HCT116 (cell line): ENCODE results near the gene SIRPG. TPM values are rescaled to one million over a fixed set of nuclear protein-coding genes. Genes with fewer than 3 reads are reported as not detected.

Experiments
- ATAC-seq: fragments of 200-7000 bp; cut with Tn5 transposase; 2 replicates; pipeline ENCODE4 v1.9.1; 2020; ENCODE audit warnings: mild to moderate bottlenecking, moderate library complexity
- BruUV-seq: library from RNA; stranded (reverse); fragments of 400-500 nt; replicated peaks from 2 replicates; lab custom pipeline; 2021; lab: Mats Ljungman, UMichigan
- CTCF ChIA-PET: fragments of 300-600 bp; sonication (Branson Sonifier 250); formaldehyde crosslinking; loops from one replicate; lab custom pipeline; 2021; ENCODE audit warnings: antibody characterized with exemption; lab: Charles Lee
- POLR2A ChIA-PET: fragments of 300-600, 350-600 bp; sonication (Branson Sonifier 250); formaldehyde crosslinking; loops from one replicate; lab custom pipeline; 2021; ENCODE audit warnings: antibody characterized with exemption; lab: Charles Lee
- RAD21 ChIA-PET, 2 experiments: fragments of 300-600 bp; sonication (Branson Sonifier 250); formaldehyde crosslinking; loops; one replicate each; lab custom pipeline; 2023; ENCODE audit warnings: low total read pairs in 2 of 2; ENCODE audit not compliant: uncharacterized antibody in 2 of 2, unreplicated experiment in 2 of 2, low non-redundant PET in 1 of 2; lab: Charles Lee
- DNase-seq: peaks from one replicate; pipeline ENCODE4 v3.0.0-alpha.2; 2010; ENCODE audit warnings: low read depth, low spot score
- H2AFZ ChIP-seq: fragments of 200-600 bp; shearing (Covaris generic), sonication (generic); 2 replicates; pipeline ENCODE4 v1.6.1; 2017; ENCODE audit warnings: low read depth, mixed run types, mixed read lengths, antibody characterized with exemption, low read length; ENCODE audit not compliant: poor library complexity, severe bottlenecking
- H3K27ac ChIP-seq: 2 replicates; pipeline ENCODE4 v1.5.1; 2012; ENCODE audit warnings: low read depth, low read length
- H3K27me3 ChIP-seq: fragments of 200-600 bp; sonication (generic); 2 replicates; pipeline ENCODE4 v1.6.1; 2016; ENCODE audit warnings: mixed run types, low read length, mixed read lengths; ENCODE audit not compliant: insufficient read depth
- H3K36me3 ChIP-seq, 2 experiments: fragments of 200-500 bp in 1 of 2; fragments of 200-600 bp in 1 of 2; sonication (Bioruptor generic) in 1 of 2; sonication (generic) in 1 of 2; 2 replicates each; pipeline versions ENCODE4 v1.5.1 to v1.6.1; 2014 to 2016; ENCODE audit warnings: low read length in 2 of 2, inconsistent platforms in 1 of 2, mixed read lengths in 1 of 2, mixed run types in 1 of 2; ENCODE audit not compliant: insufficient read depth in 2 of 2, control insufficient read depth in 1 of 2
- H3K4me1 ChIP-seq, 2 experiments: fragments of 200-600 bp in 1 of 2; sonication (generic) in 1 of 2; 2 replicates each; pipeline versions ENCODE4 v1.5.1 to v1.6.1; 2012 to 2017; ENCODE audit warnings: low read length in 2 of 2, inconsistent platforms in 1 of 2, mild to moderate bottlenecking in 1 of 2, mixed read lengths in 1 of 2, mixed run types in 1 of 2, moderate library complexity in 1 of 2; ENCODE audit not compliant: insufficient read depth in 2 of 2, control insufficient read depth in 1 of 2
- H3K4me2 ChIP-seq: fragments of 200-600 bp; sonication (generic); 2 replicates; pipeline ENCODE4 v1.6.1; 2017; ENCODE audit warnings: mixed run types, low read length, mixed read lengths
- H3K4me3 ChIP-seq, 2 experiments: fragments of 200-600 bp in 1 of 2; sonication (generic) in 1 of 2; replicated peaks in 1 of 2; 2 replicates each; pipeline ENCODE4 v1.5.1; 2011 to 2016; ENCODE audit warnings: low read length in 2 of 2, control low read depth in 1 of 2, low read depth in 1 of 2, mild to moderate bottlenecking in 1 of 2, mixed read lengths in 1 of 2, mixed run types in 1 of 2
- H3K79me2 ChIP-seq: fragments of 200-600 bp; sonication (generic); 2 replicates; pipeline ENCODE4 v1.6.1; 2017; ENCODE audit warnings: mild to moderate bottlenecking, mixed run types, low read length, moderate library complexity, mixed read lengths; ENCODE audit not compliant: insufficient read depth
- H3K9ac ChIP-seq: fragments of 200-600 bp; sonication (generic); 2 replicates; pipeline ENCODE4 v1.6.1; 2016; ENCODE audit warnings: low read length, mixed read lengths
- H3K9me2 ChIP-seq: fragments of 200-600 bp; sonication (generic), shearing (Covaris generic); 2 replicates; pipeline ENCODE4 v1.6.1; 2017; ENCODE audit warnings: mixed run types, mild to moderate bottlenecking, moderate library complexity; ENCODE audit not compliant: insufficient read depth
- H3K9me3 ChIP-seq, 2 experiments: fragments of 200-500 bp in 1 of 2; fragments of 200-600 bp in 1 of 2; sonication (Bioruptor generic) in 1 of 2; sonication (generic) in 1 of 2; 2 replicates each; pipeline ENCODE4 v1.6.1; 2014 to 2017; ENCODE audit warnings: low read length in 2 of 2, mixed read lengths in 2 of 2, inconsistent platforms in 1 of 2, low read depth in 1 of 2, mild to moderate bottlenecking in 1 of 2, mixed run types in 1 of 2, moderate library complexity in 1 of 2; ENCODE audit not compliant: control insufficient read depth in 1 of 2, insufficient read depth in 1 of 2
- H4K20me1 ChIP-seq: fragments of 200-600 bp; sonication (generic), shearing (Covaris generic); 2 replicates; pipeline ENCODE4 v1.6.1; 2017; ENCODE audit warnings: mixed run types, mild to moderate bottlenecking, moderate library complexity; ENCODE audit not compliant: insufficient read depth
- CEBPB ChIP-seq: IDR thresholded peaks from 2 replicates; pipeline ENCODE4 v1.6.1; 2012; ENCODE audit warnings: low read depth
- EZH2 ChIP-seq: fragments of 200-600 bp; sonication (generic); IDR thresholded peaks from 2 replicates; pipeline ENCODE4 v1.6.1; 2017; ENCODE audit warnings: antibody characterized with exemption, mixed run types
- FOSL1 ChIP-seq: IDR thresholded peaks from 2 replicates; pipeline ENCODE4 v1.6.1; 2012; ENCODE audit warnings: low read depth
- TCF7L2 ChIP-seq: IDR thresholded peaks from 2 replicates; pipeline ENCODE4 v1.7.0; 2011; ENCODE audit warnings: borderline replicate concordance, inconsistent platforms; ENCODE audit not compliant: insufficient read depth, insufficient read length; ENCODE audit errors: extremely low read depth
- YY1 ChIP-seq: IDR thresholded peaks from 2 replicates; pipeline ENCODE4 v1.6.1; 2011; ENCODE audit warnings: low read length, low read depth, moderate library complexity, mild to moderate bottlenecking; ENCODE audit not compliant: insufficient replicate concordance; ENCODE audit errors: extremely low read depth
- ZNF274 ChIP-seq: fragments of 200-500 bp; sonication (Bioruptor generic); IDR thresholded peaks from 2 replicates; pipeline ENCODE4 v1.6.1; 2014; ENCODE audit warnings: mild to moderate bottlenecking, low read depth, low read length, inconsistent platforms
- intact Hi-C: fragments of 100-400 bp; cut with micrococcal nuclease; formaldehyde crosslinking; loops from 2 replicates; pipeline ENCODE4 v1.10.0; 2022
- total RNA-seq: library from RNA; stranded (reverse); gene quantifications from one replicate; pipeline ENCODE4 v1.2.1, GENCODE V29; 2021; ENCODE audit not compliant: unreplicated experiment
- TF ChIP-seq, protein P1 (sequence below): IDR thresholded peaks from 2 replicates; pipeline ENCODE4 v1.6.1; 2012; ENCODE audit warnings: low read depth

SIRPG gene
- total RNA-seq, 1 experiment from 2014 or later: not detected

DNA sequence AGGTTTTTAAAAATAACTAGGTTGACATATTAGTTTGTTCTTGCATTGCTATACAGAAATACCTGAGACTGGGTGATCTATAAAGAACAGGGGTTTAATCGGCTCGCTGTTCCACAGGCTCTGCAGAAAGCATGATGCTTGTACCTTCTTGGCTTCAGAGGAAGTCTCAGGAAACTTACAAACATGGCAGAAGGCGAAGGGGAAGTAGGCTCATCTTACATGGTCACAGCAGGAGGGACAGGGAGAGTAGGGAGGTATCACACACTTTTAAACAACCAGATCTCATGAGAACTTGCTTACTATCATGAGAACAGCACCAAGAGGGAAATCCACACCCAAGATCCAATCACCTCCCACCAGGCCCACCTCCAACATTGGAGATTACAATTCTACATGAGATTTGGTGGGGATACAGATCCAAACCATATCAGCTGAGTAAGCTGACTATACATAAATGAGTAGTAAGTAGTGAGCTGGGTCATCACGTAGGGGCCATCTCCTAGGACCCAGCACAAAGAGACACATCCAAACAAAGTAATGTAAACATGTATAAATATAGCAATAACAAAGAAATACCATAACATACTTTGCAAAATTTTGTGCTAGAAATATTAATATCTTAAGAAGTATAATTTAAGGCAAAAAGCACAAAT is 31.4 kb upstream of the SIRPG start (continued):
- TF ChIP-seq, protein P1, sequence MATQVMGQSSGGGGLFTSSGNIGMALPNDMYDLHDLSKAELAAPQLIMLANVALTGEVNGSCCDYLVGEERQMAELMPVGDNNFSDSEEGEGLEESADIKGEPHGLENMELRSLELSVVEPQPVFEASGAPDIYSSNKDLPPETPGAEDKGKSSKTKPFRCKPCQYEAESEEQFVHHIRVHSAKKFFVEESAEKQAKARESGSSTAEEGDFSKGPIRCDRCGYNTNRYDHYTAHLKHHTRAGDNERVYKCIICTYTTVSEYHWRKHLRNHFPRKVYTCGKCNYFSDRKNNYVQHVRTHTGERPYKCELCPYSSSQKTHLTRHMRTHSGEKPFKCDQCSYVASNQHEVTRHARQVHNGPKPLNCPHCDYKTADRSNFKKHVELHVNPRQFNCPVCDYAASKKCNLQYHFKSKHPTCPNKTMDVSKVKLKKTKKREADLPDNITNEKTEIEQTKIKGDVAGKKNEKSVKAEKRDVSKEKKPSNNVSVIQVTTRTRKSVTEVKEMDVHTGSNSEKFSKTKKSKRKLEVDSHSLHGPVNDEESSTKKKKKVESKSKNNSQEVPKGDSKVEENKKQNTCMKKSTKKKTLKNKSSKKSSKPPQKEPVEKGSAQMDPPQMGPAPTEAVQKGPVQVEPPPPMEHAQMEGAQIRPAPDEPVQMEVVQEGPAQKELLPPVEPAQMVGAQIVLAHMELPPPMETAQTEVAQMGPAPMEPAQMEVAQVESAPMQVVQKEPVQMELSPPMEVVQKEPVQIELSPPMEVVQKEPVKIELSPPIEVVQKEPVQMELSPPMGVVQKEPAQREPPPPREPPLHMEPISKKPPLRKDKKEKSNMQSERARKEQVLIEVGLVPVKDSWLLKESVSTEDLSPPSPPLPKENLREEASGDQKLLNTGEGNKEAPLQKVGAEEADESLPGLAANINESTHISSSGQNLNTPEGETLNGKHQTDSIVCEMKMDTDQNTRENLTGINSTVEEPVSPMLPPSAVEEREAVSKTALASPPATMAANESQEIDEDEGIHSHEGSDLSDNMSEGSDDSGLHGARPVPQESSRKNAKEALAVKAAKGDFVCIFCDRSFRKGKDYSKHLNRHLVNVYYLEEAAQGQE: no peak
- TF ChIP-seq TCF7L2: no peak

DNA sequence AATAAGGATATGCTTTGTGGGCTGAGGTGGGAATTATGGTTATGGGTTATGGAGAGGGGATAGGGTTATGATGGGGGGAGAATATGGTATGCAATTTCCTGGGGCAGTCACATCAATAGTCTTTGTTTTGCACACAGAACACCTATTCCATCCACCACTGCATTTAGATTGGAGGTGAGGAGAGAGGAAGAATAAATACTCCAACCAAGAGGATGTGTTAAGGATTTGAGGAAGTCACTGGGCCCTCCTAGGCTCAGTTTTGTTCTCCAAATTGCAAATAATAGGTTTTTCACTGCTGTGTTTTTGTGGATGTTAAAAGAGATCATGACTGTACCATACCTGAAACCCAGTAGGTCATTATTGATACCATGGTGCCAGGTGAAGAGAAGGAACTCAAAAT is 29.5 kb upstream of the SIRPG start:
- no peaks in the 10 kb centered on the region for H3K36me3 ChIP-seq
- H3K27ac ChIP-seq: no peak overlapping the region
- ChIA-PET CTCF (no interaction called here), RAD21 (no interaction called here), POLR2A (no interaction called here)
- intact Hi-C loops: no loop called here
- no peak overlapping the region for H3K4me2 ChIP-seq
- H3K27me3 ChIP-seq: peaks cover 39% of the 10 kb centered on the region
- BruUV-seq: no TSS peak
- H2AFZ ChIP-seq: no peak overlapping the region
- no peaks in the 10 kb centered on the region for H3K79me2 ChIP-seq
- H3K4me1 ChIP-seq: no peaks in the 10 kb centered on the region
- H3K9me3 ChIP-seq: no peaks in the 10 kb centered on the region; a peak in 1 of 4 replicates
- no peak overlapping the region for H3K9ac ChIP-seq
- DNase-seq: no peak
- no peak for ATAC-seq
- no peaks in the 10 kb centered on the region for H3K9me2 ChIP-seq
- TF ChIP-seq FOSL1 (no peak), CEBPB (no peak), YY1 (no peak), EZH2 (no peak), ZNF274 (no peak)
- TF ChIP-seq, protein P1: no peak
- H3K4me3 ChIP-seq: no peak overlapping the region
- H4K20me1 ChIP-seq: no peaks in the 10 kb centered on the region
